ENCODE data around the gene THBS2.

Gene THBS2

GRCh38 chr6:169217972-169218371, 35.7 kb downstream of the THBS2 start:
- TF ChIP-seq POLR2A (IDR thresholded peaks at IDR 0.05; ENCODE audit: extremely low read depth, insufficient read length), result no peak
- TF ChIP-seq, protein P1, sequence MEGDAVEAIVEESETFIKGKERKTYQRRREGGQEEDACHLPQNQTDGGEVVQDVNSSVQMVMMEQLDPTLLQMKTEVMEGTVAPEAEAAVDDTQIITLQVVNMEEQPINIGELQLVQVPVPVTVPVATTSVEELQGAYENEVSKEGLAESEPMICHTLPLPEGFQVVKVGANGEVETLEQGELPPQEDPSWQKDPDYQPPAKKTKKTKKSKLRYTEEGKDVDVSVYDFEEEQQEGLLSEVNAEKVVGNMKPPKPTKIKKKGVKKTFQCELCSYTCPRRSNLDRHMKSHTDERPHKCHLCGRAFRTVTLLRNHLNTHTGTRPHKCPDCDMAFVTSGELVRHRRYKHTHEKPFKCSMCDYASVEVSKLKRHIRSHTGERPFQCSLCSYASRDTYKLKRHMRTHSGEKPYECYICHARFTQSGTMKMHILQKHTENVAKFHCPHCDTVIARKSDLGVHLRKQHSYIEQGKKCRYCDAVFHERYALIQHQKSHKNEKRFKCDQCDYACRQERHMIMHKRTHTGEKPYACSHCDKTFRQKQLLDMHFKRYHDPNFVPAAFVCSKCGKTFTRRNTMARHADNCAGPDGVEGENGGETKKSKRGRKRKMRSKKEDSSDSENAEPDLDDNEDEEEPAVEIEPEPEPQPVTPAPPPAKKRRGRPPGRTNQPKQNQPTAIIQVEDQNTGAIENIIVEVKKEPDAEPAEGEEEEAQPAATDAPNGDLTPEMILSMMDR (IDR thresholded peaks at IDR 0.05; ENCODE audit: low read depth, low read length), result no peak
- TF ChIP-seq MYC (IDR thresholded peaks at IDR 0.05; ENCODE audit: low read depth, low read length), result no peak
- TF ChIP-seq MAX (IDR thresholded peaks at IDR 0.05; ENCODE audit: low read depth, low read length), result no peak
- H3K4me3 ChIP-seq (ENCODE audit: low read depth, low read length), result no peak overlapping the region
- DNase-seq (ENCODE audit: low read depth), result no peak

DNA sequence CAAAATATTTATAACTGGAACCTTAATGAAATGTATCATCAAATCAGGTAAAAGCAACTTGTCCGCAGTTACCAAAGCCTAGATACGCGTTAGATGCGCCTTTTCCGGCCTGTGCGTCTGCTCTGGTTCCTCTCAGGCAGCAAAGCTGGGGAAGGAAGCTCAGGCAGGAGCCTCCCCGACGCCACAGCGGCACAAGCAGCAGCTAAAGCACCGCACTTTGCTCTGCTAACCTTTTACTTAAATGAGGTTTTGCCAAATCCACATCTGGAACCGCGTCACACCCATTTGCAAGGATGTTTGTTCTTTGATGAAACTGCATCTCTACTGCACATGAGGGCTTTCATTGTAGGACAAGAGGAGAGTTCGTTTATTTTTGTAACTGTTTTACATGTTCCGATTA, 36.8 kb downstream of the THBS2 start:
- peak overlapping the region; percentile 65 for H3K4me3 ChIP-seq (ENCODE audit: low read depth, low read length)
- TF ChIP-seq MAX (IDR thresholded peaks at IDR 0.05; ENCODE audit: low read depth, low read length) (no peak), POLR2A (IDR thresholded peaks at IDR 0.05; ENCODE audit: extremely low read depth, insufficient read length) (no peak), MYC (IDR thresholded peaks at IDR 0.05; ENCODE audit: low read depth, low read length) (no peak)
- TF ChIP-seq, protein P1 (IDR thresholded peaks at IDR 0.05; ENCODE audit: low read depth, low read length), result no peak
- DNase-seq (ENCODE audit: low read depth), result peak; percentile 22

DNA sequence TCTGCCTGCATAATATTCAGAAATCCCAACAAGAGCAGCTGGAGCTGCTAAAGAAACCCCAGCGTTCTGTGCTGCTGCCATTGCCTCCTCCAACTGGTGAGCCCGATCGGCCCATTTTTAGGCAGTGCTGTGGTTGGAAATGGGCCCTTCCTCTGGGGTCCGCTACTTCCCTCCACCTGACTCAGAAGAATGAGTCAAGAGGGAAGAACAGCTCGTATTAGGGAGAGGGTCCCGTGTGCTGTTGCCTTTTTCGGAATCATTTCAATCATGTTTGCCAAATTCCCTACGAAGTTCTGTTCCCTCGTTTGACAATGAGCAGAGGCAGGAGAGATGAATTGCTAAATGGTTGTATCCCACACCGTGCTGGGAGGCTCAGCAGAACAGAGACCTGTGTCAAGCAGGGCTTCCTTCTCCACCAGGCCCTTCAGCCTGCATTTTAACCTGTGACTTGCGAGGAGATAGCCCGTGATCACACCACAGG, 38.4 kb downstream of the THBS2 start:
- DNase-seq (ENCODE audit: low read depth), result peak; percentile 78
- no peak for TF ChIP-seq MYC (IDR thresholded peaks at IDR 0.05; ENCODE audit: low read depth, low read length)
- peak; percentile 43; the same call in 1 of the 2 replicates for TF ChIP-seq MAX (IDR thresholded peaks at IDR 0.05; ENCODE audit: low read depth, low read length)
- TF ChIP-seq POLR2A (IDR thresholded peaks at IDR 0.05; ENCODE audit: extremely low read depth, insufficient read length), result no peak
- TF ChIP-seq, protein P1 (IDR thresholded peaks at IDR 0.05; ENCODE audit: low read depth, low read length), result no peak
- H3K4me3 ChIP-seq (ENCODE audit: low read depth, low read length), result peak overlapping the region; percentile 65

GRCh38 chr6:169214789-169215188, 38.9 kb downstream of the THBS2 start:
- peak; percentile 97 for DNase-seq (ENCODE audit: low read depth)
- TF ChIP-seq MAX (IDR thresholded peaks at IDR 0.05; ENCODE audit: low read depth, low read length) (peak; percentile 81), MYC (IDR thresholded peaks at IDR 0.05; ENCODE audit: low read depth, low read length) (peak; percentile 95)
- H3K4me3 ChIP-seq (ENCODE audit: low read depth, low read length), result peak overlapping the region; percentile 65

DNA sequence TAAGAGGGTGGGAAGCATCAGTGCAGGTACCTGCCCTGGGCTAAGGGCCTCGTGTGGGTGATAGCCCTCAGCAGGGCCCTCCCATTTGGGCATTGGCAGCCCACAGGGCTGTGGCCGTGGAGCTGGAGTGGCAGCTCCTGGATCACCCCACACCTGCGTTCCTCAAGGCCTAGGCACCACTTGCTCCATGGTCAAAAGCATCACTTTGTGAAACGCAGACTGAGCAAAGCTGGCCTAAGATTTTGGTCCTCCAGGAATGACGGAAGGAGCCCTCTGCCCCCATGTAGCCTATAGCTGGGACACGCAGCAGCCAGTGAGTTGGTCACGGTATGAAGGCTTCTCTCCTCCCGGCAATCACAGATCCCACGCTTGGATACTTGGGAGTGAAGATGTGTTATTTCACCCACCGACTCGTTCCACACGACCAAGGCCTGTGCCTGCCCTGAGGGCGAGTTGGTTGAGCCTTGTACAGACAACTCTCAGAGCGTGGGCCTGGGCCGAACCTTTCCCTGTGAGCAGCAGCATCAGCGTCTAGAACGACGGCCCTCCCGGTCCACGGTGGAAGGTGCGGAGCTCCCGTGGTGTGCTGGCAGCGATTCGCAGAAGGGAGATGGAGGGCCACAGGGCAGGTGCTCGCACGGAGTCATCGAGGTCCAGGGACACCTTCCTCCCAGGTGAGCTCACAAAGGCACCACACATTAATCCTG, 39.7 kb downstream of the THBS2 start:
- TF ChIP-seq, protein P1 (IDR thresholded peaks at IDR 0.05; ENCODE audit: low read depth, low read length), result no peak
- TF ChIP-seq MYC (IDR thresholded peaks at IDR 0.05; ENCODE audit: low read depth, low read length), result no peak
- no peak for TF ChIP-seq POLR2A (IDR thresholded peaks at IDR 0.05; ENCODE audit: extremely low read depth, insufficient read length)
- H3K4me3 ChIP-seq (ENCODE audit: low read depth, low read length), result peak overlapping the region; percentile 65
- peak; percentile 42 for DNase-seq (ENCODE audit: low read depth)

DNA sequence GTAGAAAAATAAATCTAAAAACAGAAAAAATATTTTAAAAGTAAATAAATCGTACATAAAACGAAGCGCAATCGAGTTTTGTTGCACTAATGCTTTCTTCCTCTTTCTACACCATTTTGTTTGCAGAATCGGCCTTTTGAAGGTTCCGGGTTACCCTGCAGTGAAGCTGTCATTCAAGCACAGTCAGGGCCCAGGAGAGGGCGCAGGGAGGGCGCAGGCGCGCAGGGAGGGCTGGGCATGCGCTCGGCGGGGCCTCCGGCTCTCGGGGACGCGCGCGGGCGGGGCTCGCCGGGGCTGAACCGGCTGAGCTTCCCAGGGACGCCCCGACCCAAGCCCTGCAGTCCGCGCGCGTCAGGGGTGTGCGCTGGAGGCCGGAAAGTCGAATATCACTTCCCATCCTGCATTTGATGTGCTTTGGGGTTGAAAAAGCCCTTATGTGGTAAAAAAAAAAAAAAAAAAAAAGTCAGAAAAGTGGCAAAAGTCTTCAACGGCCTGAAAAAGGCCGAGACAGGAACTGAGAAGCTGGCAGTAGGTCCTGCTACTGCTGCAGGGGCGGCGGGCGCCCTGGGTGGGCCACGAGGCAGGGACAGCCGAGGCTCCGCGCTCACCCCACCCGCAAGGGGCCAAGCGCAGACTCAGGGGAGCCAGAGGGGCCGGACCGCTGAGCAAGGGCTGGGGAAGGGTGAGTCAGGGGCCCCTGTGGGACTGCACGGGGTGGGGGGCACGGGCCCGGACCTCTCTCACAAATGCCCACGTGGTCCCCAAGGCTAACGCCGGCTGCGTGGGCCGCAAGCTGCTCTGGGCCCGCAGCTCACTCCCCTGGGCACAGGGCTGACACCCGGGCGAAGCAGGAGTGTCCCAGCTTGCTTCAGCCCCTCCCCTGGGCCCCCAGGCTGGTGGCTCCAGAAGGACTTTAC, 40.5 kb downstream of the THBS2 start:
- peak; percentile 99 for DNase-seq (ENCODE audit: low read depth)
- H3K4me3 ChIP-seq (ENCODE audit: low read depth, low read length), result peak overlapping the region; percentile 65
- peak; percentile 79 for TF ChIP-seq MAX (IDR thresholded peaks at IDR 0.05; ENCODE audit: low read depth, low read length)
- peak; percentile 57 for TF ChIP-seq MYC (IDR thresholded peaks at IDR 0.05; ENCODE audit: low read depth, low read length)
- TF ChIP-seq POLR2A (IDR thresholded peaks at IDR 0.05; ENCODE audit: extremely low read depth, insufficient read length), result peak; percentile 36
- TF ChIP-seq, protein P1 (IDR thresholded peaks at IDR 0.05; ENCODE audit: low read depth, low read length), result peak; percentile 31

All from NB4 (cell line).